GM12875 (cell line): ENCODE results near the gene SLC44A2.

Experiments used
- H3K4me3 ChIP-seq: one replicate; pipeline ENCODE4 v1.5.1; 2011; ENCODE audit warnings: low read depth, low read length, control low read depth
- CTCF ChIP-seq: IDR thresholded peaks from 2 replicates; pipeline ENCODE4 v1.5.1; 2011; ENCODE audit warnings: low read depth, mild to moderate bottlenecking, control low read depth, inconsistent platforms, low read length, moderate library complexity, borderline replicate concordance; ENCODE audit not compliant: insufficient read depth

Gene SLC44A2

GRCh38 chr19:10631874-10632273, 6.5 kb downstream of the SLC44A2 start:
- no peak overlapping the region for H3K4me3 ChIP-seq
- no peak for TF ChIP-seq CTCF

- H3K4me3 ChIP-seq: no peak overlapping the region
- TF ChIP-seq CTCF: no peak
These were observed 9.1 kb downstream of the SLC44A2 start for GRCh38 chr19:10634430-10634829.

GRCh38 chr19:10634963-10635362, 9.6 kb downstream of the SLC44A2 start:
- H3K4me3 ChIP-seq: no peak overlapping the region
- TF ChIP-seq CTCF: no peak

- no peak for TF ChIP-seq CTCF
- no peak overlapping the region for H3K4me3 ChIP-seq
These were observed 11.1 kb downstream of the SLC44A2 start for GRCh38 chr19:10636304-10636972.

- no peak overlapping the region for H3K4me3 ChIP-seq
- no peak for TF ChIP-seq CTCF
These were observed 12.5 kb downstream of the SLC44A2 start for GRCh38 chr19:10637894-10638293.

GRCh38 chr19:10639836-10640235, 14.5 kb downstream of the SLC44A2 start:
- no peak overlapping the region for H3K4me3 ChIP-seq
- no peak for TF ChIP-seq CTCF

GRCh38 chr19:10640361-10640760, 15.0 kb downstream of the SLC44A2 start:
- H3K4me3 ChIP-seq: no peak overlapping the region
- TF ChIP-seq CTCF: no peak
